GM10847 (cell line): ENCODE measurements around the gene CCDC171.

ENCODE experiments used
- POLR2A ChIP-seq: IDR thresholded peaks from 2 replicates; pipeline ENCODE4 v1.6.1; 2011; ENCODE audit not compliant: insufficient read length; ENCODE audit errors: extremely low read depth

CCDC171 gene

GRCh38 chr9:15531380-15531779 is 21.5 kb upstream of the CCDC171 start:
- TF ChIP-seq POLR2A: no peak

- no peak for TF ChIP-seq POLR2A
These were observed 11.0 kb upstream of the CCDC171 start for GRCh38 chr9:15541872-15542271.

GRCh38 chr9:15542624-15543023 is 10.2 kb upstream of the CCDC171 start:
- TF ChIP-seq POLR2A: no peak

- TF ChIP-seq POLR2A: no peak
These were observed 9.6 kb upstream of the CCDC171 start for GRCh38 chr9:15543047-15543813.

GRCh38 chr9:15549611-15550010 is 3.2 kb upstream of the CCDC171 start:
- TF ChIP-seq POLR2A: no peak

- TF ChIP-seq POLR2A: no peak
These were observed 670 bp downstream of the CCDC171 start for GRCh38 chr9:15553528-15553898.

GRCh38 chr9:15570769-15571168 is 17.9 kb downstream of the CCDC171 start:
- TF ChIP-seq POLR2A: no peak

GRCh38 chr9:15572200-15572770 is 19.4 kb downstream of the CCDC171 start:
- TF ChIP-seq POLR2A: no peak

- TF ChIP-seq POLR2A: no peak
These were observed 23.7 kb downstream of the CCDC171 start for GRCh38 chr9:15576350-15577050.

- TF ChIP-seq POLR2A: no peak
These were observed 25.9 kb downstream of the CCDC171 start for GRCh38 chr9:15578714-15579113.

- TF ChIP-seq POLR2A: no peak
These were observed 31.5 kb downstream of the CCDC171 start for GRCh38 chr9:15584379-15584778.

GRCh38 chr9:15592317-15592716 is 39.5 kb downstream of the CCDC171 start:
- no peak for TF ChIP-seq POLR2A

GRCh38 chr9:15606643-15607472 is 54.0 kb downstream of the CCDC171 start:
- TF ChIP-seq POLR2A: no peak

GRCh38 chr9:15612962-15613361 is 60.1 kb downstream of the CCDC171 start:
- no peak for TF ChIP-seq POLR2A

- TF ChIP-seq POLR2A: no peak
These were observed 64.9 kb downstream of the CCDC171 start for GRCh38 chr9:15617782-15618181.

GRCh38 chr9:15618540-15619331 is 65.9 kb downstream of the CCDC171 start:
- no peak for TF ChIP-seq POLR2A
